ENCODE results near the gene SCAPER.

DNA sequence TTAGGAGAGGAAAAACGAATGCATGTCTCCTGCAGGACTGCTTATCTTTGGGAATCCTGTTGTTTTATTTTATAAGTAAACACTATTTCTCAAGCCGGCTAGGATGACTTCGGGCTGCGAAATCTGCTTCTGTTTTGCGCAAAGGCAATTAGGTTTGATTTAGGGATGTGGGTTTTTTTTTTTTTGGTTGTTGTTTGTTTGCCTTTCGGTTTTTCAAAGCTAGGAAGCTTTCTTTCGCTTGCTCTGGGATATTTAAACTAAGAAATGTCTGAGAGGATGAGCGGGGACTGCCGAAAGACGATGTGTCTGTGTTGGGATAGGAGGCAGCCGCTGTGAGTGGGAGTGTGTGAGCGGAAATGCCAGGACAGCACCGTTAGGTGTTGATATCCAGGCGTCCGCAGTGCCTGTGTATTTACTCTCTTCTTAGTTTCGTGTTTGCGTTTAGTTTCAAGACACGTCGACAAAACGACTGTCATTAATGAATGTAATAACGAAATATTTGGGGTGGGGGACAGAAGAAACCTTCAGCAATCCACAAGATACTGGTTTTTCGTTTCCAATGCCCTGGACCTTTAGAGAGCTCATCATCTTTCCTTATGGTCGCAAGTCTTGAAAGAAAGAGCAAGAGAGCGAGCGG is 568.0 kb downstream of the SCAPER start:
- TF ChIP-seq, protein P1, sequence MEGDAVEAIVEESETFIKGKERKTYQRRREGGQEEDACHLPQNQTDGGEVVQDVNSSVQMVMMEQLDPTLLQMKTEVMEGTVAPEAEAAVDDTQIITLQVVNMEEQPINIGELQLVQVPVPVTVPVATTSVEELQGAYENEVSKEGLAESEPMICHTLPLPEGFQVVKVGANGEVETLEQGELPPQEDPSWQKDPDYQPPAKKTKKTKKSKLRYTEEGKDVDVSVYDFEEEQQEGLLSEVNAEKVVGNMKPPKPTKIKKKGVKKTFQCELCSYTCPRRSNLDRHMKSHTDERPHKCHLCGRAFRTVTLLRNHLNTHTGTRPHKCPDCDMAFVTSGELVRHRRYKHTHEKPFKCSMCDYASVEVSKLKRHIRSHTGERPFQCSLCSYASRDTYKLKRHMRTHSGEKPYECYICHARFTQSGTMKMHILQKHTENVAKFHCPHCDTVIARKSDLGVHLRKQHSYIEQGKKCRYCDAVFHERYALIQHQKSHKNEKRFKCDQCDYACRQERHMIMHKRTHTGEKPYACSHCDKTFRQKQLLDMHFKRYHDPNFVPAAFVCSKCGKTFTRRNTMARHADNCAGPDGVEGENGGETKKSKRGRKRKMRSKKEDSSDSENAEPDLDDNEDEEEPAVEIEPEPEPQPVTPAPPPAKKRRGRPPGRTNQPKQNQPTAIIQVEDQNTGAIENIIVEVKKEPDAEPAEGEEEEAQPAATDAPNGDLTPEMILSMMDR (IDR thresholded peaks at IDR 0.05), result no peak
- TF ChIP-seq, protein P2, sequence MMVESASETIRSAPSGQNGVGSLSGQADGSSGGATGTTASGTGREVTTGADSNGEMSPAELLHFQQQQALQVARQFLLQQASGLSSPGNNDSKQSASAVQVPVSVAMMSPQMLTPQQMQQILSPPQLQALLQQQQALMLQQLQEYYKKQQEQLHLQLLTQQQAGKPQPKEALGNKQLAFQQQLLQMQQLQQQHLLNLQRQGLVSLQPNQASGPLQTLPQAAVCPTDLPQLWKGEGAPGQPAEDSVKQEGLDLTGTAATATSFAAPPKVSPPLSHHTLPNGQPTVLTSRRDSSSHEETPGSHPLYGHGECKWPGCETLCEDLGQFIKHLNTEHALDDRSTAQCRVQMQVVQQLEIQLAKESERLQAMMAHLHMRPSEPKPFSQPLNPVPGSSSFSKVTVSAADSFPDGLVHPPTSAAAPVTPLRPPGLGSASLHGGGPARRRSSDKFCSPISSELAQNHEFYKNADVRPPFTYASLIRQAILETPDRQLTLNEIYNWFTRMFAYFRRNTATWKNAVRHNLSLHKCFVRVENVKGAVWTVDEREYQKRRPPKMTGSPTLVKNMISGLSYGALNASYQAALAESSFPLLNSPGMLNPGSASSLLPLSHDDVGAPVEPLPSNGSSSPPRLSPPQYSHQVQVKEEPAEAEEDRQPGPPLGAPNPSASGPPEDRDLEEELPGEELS (CRISPR knock-in tag; IDR thresholded peaks at IDR 0.05), result no peak
- TF ChIP-seq SP1 (CRISPR knock-in tag; conservative IDR thresholded peaks at IDR 0.05) (no peak), ZNF423 (CRISPR knock-in tag; IDR thresholded peaks at IDR 0.05) (no peak), NR2C2 (CRISPR knock-in tag; IDR thresholded peaks at IDR 0.05) (no peak)
- TF ChIP-seq, protein P3, sequence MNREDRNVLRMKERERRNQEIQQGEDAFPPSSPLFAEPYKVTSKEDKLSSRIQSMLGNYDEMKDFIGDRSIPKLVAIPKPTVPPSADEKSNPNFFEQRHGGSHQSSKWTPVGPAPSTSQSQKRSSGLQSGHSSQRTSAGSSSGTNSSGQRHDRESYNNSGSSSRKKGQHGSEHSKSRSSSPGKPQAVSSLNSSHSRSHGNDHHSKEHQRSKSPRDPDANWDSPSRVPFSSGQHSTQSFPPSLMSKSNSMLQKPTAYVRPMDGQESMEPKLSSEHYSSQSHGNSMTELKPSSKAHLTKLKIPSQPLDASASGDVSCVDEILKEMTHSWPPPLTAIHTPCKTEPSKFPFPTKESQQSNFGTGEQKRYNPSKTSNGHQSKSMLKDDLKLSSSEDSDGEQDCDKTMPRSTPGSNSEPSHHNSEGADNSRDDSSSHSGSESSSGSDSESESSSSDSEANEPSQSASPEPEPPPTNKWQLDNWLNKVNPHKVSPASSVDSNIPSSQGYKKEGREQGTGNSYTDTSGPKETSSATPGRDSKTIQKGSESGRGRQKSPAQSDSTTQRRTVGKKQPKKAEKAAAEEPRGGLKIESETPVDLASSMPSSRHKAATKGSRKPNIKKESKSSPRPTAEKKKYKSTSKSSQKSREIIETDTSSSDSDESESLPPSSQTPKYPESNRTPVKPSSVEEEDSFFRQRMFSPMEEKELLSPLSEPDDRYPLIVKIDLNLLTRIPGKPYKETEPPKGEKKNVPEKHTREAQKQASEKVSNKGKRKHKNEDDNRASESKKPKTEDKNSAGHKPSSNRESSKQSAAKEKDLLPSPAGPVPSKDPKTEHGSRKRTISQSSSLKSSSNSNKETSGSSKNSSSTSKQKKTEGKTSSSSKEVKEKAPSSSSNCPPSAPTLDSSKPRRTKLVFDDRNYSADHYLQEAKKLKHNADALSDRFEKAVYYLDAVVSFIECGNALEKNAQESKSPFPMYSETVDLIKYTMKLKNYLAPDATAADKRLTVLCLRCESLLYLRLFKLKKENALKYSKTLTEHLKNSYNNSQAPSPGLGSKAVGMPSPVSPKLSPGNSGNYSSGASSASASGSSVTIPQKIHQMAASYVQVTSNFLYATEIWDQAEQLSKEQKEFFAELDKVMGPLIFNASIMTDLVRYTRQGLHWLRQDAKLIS (CRISPR knock-in tag; IDR thresholded peaks at IDR 0.05; ENCODE audit: borderline replicate concordance), result no peak

Measured in WTC11 (cell line).